Effector memory CD8-positive, alpha-beta T cell (primary cell): Measurements from ENCODE around the gene TBL1XR1.
"Not testable (repeated sequence)": the region's sequence is repeated elsewhere in the genome, so short reads cannot be mapped to it uniquely, and the experiment has no call there.

Experiments used
- ATAC-seq: fragments of 150-1000 bp; cut with Tn5 transposase; replicated peaks from 2 replicates; pipeline ENCODE4 v1.10.0; 2021; ENCODE audit warnings: mild to moderate bottlenecking, moderate library complexity
- DNase-seq, 3 experiments: peaks; one replicate each; pipeline ENCODE4 v3.0.0; 2021
- H3K27ac Mint-ChIP-seq, 2 donors: one replicate each; pipeline ENCODE4 v1.8.0; 2022; ENCODE audit warnings: mild to moderate bottlenecking in 2 of 2, mixed read lengths in 2 of 2, moderate library complexity in 2 of 2
- H3K27me3 Mint-ChIP-seq, 2 donors: one replicate each; pipeline ENCODE4 v1.8.0; 2022; ENCODE audit warnings: mixed read lengths in 2 of 2
- H3K36me3 Mint-ChIP-seq: one replicate; pipeline ENCODE4 v1.8.0; 2022; ENCODE audit warnings: mild to moderate bottlenecking, moderate library complexity, mixed read lengths; ENCODE audit not compliant: insufficient read depth
- H3K4me1 Mint-ChIP-seq, 2 donors: one replicate each; pipeline ENCODE4 v1.8.0; 2022; ENCODE audit warnings: low read depth in 2 of 2, mixed read lengths in 2 of 2
- H3K4me3 Mint-ChIP-seq, 2 donors: one replicate each; pipeline ENCODE4 v1.8.0; 2022; ENCODE audit warnings: mild to moderate bottlenecking in 2 of 2, mixed read lengths in 2 of 2, moderate library complexity in 2 of 2
- H3K9me3 Mint-ChIP-seq, 2 donors: one replicate each; pipeline ENCODE4 v1.8.0; 2022; ENCODE audit warnings: mixed read lengths in 2 of 2

The TBL1XR1 gene

GRCh38 chr3:177141471-177141870, 55.8 kb downstream of the TBL1XR1 start:
- no peaks in the 10 kb centered on the region for H3K27me3 Mint-ChIP-seq
- peaks cover 9% of the 10 kb centered on the region for H3K36me3 Mint-ChIP-seq
- no peaks in the 10 kb centered on the region for H3K9me3 Mint-ChIP-seq
- DNase-seq (no peak), ATAC-seq (no peak)
- peak overlapping the region in 1 of 2 donors; percentile 9 for H3K27ac Mint-ChIP-seq
- H3K4me1 Mint-ChIP-seq, result peaks cover 50 to 72% of the 10 kb centered on the region in 2 donors
- H3K4me3 Mint-ChIP-seq, result peak overlapping the region in 1 of 2 donors; percentile 12

GRCh38 chr3:177139220-177139619, 58.1 kb downstream of the TBL1XR1 start:
- H3K27me3 Mint-ChIP-seq, H3K9me3 Mint-ChIP-seq: not testable (repeated sequence)
- peak in 1 of 3 experiments; percentile 37 for DNase-seq
- Mint-ChIP-seq H3K36me3 (peaks cover 12% of the 10 kb centered on the region), H3K4me3 (peak overlapping the region; percentile 61 to 66), H3K27ac (peak overlapping the region; percentile 87 to 91), H3K4me1 (peaks cover 53 to 71% of the 10 kb centered on the region in 2 donors)
- ATAC-seq, result peak; percentile 76

DNA sequence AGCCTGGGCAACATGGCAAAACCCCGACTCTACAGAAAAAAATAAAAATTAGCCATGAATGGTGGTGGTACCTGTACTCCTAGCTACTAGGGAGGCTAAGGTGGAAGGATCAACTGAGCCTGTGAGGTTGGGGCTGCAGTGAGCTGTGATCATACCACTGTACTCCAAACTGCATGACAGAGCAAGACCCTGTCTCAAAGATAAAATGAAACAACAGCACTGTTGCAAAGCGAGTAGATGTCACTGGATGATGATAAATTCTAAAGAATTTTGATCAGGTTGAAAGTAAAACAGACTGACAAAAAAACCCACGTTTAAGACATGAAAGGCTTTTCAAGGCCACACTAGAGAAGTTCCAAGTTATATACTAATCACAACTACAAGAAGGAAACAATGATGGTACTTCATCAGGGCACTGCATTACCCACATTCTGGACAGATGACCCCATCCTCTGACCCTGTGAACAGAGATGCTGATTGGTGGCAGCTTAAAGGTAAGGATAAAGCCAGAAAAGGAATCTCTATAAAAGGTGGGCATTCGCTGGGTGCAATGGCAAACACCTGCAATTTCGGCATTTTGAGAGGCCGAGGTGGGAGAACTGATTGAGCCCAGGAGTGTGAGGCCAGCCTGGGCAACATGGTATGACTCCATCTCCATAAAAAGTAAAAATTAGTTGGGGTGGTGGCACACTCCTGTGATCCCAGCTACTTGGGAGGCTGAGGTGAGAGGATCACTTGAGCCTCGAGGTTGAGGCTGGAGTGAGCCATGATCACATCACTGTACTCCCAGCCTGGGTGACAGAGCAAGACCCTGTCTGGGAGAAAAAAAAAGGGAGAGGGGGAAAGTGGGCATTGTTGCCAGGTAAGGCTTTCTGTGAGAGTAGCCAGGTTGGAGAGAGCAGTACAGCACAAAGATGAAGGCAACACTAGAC, 59.2 kb downstream of the TBL1XR1 start:
- ATAC-seq, result no peak

DNA sequence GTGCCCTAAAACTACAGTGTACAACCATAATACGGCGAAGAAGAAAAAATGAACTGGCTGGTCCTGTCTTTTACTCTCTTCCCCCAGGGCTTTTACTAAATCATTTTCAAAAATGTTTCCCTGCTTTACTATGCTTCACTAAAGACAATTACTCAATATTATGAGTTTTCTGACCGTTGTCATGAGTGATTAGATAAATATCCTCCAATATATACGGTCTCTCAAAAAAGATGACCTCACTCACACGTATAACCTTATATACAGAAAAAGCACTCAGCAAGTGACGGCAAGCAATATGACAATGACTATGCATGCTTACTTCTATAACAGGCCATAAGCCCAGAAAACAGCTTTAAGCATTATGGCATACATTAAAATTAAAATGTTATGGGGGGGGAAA, 60.5 kb downstream of the TBL1XR1 start:
- Mint-ChIP-seq H3K4me3 (peak overlapping the region in 1 of 2 donors; percentile 11), H3K27ac (no peak overlapping the region), H3K27me3 (no peaks in the 10 kb centered on the region), H3K4me1 (peaks cover 59 to 70% of the 10 kb centered on the region in 2 donors), H3K36me3 (peaks cover 14% of the 10 kb centered on the region), H3K9me3 (no peaks in the 10 kb centered on the region)
- ATAC-seq (no peak), DNase-seq (no peak)

More for the DNA sequence above, 59.2 kb downstream of the TBL1XR1 start:
- Mint-ChIP-seq H3K9me3 (no peaks in the 10 kb centered on the region), H3K4me3 (peak overlapping the region in 1 of 2 donors; percentile 66), H3K27ac (peak overlapping the region; percentile 87 to 91), H3K4me1 (peaks cover 54 to 69% of the 10 kb centered on the region in 2 donors), H3K27me3 (no peaks in the 10 kb centered on the region), H3K36me3 (peaks cover 12% of the 10 kb centered on the region)
- DNase-seq, result no peak

- Mint-ChIP-seq H3K4me1 (peaks cover 61 to 72% of the 10 kb centered on the region in 2 donors), H3K27ac (no peak overlapping the region), H3K9me3 (no peaks in the 10 kb centered on the region), H3K4me3 (no peak overlapping the region), H3K27me3 (no peaks in the 10 kb centered on the region), H3K36me3 (peaks cover 19% of the 10 kb centered on the region)
- DNase-seq (no peak), ATAC-seq (no peak)
Observed at GRCh38 chr3:177135841-177136492, 61.3 kb downstream of the TBL1XR1 start.

- no peak for ATAC-seq
- DNase-seq, result no peak
- Mint-ChIP-seq H3K4me1 (peaks cover 64 to 80% of the 10 kb centered on the region in 2 donors), H3K4me3 (no peak overlapping the region), H3K36me3 (peaks cover 23% of the 10 kb centered on the region), H3K27me3 (no peaks in the 10 kb centered on the region), H3K27ac (peak overlapping the region in 1 of 2 donors; percentile 9), H3K9me3 (no peaks in the 10 kb centered on the region)
Observed at GRCh38 chr3:177134816-177135210, 62.5 kb downstream of the TBL1XR1 start.

- Mint-ChIP-seq H3K36me3 (peaks cover 19% of the 10 kb centered on the region), H3K27me3 (no peaks in the 10 kb centered on the region), H3K27ac (peak overlapping the region in 1 of 2 donors; percentile 11), H3K4me1 (peaks cover 61 to 73% of the 10 kb centered on the region in 2 donors), H3K9me3 (no peaks in the 10 kb centered on the region), H3K4me3 (peak overlapping the region in 1 of 2 donors; percentile 2)
- ATAC-seq (no peak), DNase-seq (no peak)
Observed at GRCh38 chr3:177133860-177134815, 63.1 kb downstream of the TBL1XR1 start.

DNA sequence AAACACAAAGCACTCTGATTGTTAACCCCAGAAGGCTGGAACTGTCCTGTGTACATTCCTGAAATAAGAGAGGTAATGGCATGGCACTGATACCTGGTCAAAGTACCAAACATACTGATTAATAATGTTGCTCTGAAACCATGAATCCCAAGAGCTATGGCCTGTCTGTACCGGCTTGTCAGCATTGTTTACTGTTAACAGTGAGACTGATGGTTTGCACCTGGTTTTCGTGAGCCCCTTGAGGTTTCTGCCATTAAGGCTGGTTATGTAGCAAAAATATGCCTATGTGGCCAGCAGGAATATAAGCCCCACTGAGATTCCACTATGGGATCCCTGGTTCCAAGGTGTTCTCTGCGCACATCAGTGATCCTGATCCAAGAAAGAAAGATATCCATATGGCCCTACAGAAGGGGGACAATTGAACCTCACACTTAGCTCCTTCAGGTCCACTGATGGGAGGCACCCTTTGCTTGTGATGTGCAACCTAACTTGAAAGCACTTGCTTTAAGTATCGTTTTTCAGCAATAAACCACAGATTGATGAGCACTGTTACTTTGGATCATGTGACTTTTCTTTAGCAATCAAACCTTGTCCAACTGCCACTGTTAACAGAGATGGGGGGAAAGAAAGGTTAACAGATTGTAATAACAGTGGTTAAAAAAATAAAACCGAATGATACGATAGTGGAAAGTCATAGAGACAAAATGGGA, 65.2 kb downstream of the TBL1XR1 start:
- Mint-ChIP-seq H3K27ac (peak overlapping the region; percentile 11 to 51), H3K27me3 (no peaks in the 10 kb centered on the region), H3K36me3 (peaks cover 24% of the 10 kb centered on the region), H3K4me1 (peaks cover 55 to 68% of the 10 kb centered on the region in 2 donors), H3K9me3 (no peaks in the 10 kb centered on the region), H3K4me3 (peak overlapping the region in 1 of 2 donors; percentile 12)
- ATAC-seq, result peak; percentile 46
- no peak for DNase-seq

DNA sequence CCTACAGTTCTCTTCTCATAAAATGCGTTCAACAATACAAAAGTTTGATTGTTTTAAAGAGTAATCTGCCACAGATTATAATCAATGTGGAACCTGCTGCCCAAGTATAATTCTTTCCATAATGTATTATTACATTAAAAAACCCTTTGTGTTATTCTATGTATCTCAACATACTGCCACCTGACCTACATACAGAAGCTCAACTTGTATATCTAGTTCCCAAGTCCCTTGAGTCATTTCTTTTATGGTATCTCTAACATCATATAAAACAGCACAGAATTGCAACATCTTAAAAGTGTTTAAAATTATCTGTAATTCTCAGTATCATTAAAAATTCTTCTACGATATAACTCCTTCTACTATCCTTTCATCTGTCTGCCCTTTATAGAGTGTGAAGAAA, 70.3 kb downstream of the TBL1XR1 start:
- Mint-ChIP-seq H3K4me1 (peaks cover 47 to 75% of the 10 kb centered on the region in 2 donors), H3K27ac (peak overlapping the region; percentile 13 to 57), H3K36me3 (peaks cover 20% of the 10 kb centered on the region), H3K4me3 (no peak overlapping the region), H3K9me3 (no peaks in the 10 kb centered on the region), H3K27me3 (no peaks in the 10 kb centered on the region)
- ATAC-seq, result no peak
- DNase-seq, result no peak

DNA sequence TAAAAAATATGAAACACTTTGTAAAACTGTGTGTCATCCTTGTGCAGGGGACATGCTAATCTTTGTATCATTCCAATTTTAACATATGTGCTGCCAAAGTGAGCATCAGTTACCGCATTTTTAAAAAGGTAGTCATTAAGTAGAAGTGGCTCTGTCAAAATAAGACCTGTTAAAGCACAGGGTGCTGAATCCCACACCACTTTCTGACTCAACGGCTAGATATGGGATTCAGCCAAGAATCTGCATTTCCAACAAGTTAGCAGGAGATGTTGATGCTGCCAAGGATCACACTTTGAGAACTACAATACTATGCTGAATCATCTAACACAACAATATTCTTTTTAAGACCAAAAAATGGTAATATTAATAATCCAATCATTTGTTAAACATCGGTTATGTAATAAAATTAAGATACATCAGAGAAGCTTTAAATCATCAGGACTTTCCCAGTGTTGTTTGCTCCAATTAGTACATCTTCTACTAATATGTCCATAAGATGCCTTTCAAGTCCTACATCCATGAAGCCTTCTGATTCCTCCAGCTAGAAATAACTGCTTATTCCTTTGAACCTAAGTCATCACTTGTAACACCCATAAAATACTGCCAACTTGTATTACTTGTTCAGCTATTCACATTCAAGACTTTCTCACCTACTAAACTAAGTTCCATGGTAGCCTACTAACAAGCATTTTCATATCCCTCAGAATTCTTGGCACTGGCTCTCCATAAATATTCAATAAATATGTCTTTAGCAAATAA, 71.1 kb downstream of the TBL1XR1 start:
- peaks cover 46 to 74% of the 10 kb centered on the region in 2 donors for H3K4me1 Mint-ChIP-seq
- DNase-seq (no peak), ATAC-seq (no peak)
- peak overlapping the region in 1 of 2 donors; percentile 13 for H3K27ac Mint-ChIP-seq
- no peaks in the 10 kb centered on the region for H3K27me3 Mint-ChIP-seq
- H3K9me3 Mint-ChIP-seq, result no peaks in the 10 kb centered on the region
- peaks cover 14% of the 10 kb centered on the region for H3K36me3 Mint-ChIP-seq
- no peak overlapping the region for H3K4me3 Mint-ChIP-seq

DNA sequence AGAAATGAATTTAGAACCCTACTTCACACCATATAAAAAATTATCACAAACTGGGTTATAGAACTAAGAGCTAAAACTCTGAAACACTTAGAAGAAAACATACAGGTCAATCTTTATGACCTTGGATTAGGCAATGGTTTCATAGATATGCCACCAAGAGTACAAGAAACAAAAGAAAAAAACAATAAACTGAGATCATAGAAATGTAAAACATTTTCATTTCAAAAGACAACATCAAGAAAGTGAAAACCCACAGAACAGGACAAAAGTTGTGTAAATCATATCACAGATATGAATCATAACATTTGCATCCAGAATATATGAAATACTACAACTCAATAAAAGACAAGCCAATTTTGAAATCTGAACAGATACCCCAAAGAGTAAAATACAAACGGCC, 72.4 kb downstream of the TBL1XR1 start:
- H3K4me1 Mint-ChIP-seq, result peaks cover 49 to 74% of the 10 kb centered on the region in 2 donors

DNA sequence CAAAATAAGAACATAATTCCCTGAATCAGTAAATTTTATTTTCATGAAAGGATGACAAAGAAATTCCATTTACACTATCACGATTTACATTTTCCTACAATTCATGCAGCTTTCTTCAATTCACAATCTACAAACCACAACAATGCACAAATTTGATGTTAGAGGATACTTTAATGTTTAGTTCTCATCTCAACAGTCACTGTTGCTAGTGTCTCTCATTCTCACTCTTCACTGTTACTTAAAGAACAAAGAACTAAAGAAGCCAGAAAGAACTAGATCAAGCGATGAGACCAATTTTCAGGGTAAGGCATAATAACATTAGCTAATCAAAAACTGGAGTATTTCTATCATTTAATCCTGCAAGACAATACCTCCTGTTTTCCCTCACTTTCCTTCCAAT, 73.5 kb downstream of the TBL1XR1 start:
- H3K4me3 Mint-ChIP-seq, result no peak overlapping the region
- peak overlapping the region in 1 of 2 donors; percentile 6 for H3K27ac Mint-ChIP-seq
- DNase-seq (no peak), ATAC-seq (no peak)
- H3K36me3 Mint-ChIP-seq, result peaks cover 14% of the 10 kb centered on the region
- H3K4me1 Mint-ChIP-seq, result peaks cover 55 to 77% of the 10 kb centered on the region in 2 donors
- no peaks in the 10 kb centered on the region for H3K27me3 Mint-ChIP-seq
- H3K9me3 Mint-ChIP-seq, result no peaks in the 10 kb centered on the region

More for the DNA sequence above, 72.4 kb downstream of the TBL1XR1 start:
- peak overlapping the region; percentile 20 to 32 for H3K4me3 Mint-ChIP-seq
- H3K36me3 Mint-ChIP-seq, result peaks cover 10% of the 10 kb centered on the region
- no peaks in the 10 kb centered on the region for H3K27me3 Mint-ChIP-seq
- no peak for DNase-seq
- no peak for ATAC-seq
- no peak overlapping the region for H3K27ac Mint-ChIP-seq
- H3K9me3 Mint-ChIP-seq, result no peaks in the 10 kb centered on the region
